Type B pancreatic cell (in vitro differentiated cells): ENCODE results near the gene DACT3. TPM values are rescaled to one million over a fixed set of nuclear protein-coding genes. Genes with fewer than 3 reads are reported as not detected.

ENCODE experiments used
- DNase-seq: peaks from one replicate; pipeline ENCODE4 v3.0.0; 2021; ENCODE audit warnings: mixed read lengths; ENCODE audit not compliant: unreplicated experiment; ENCODE audit errors: extremely low spot score
- H3K27ac Mint-ChIP-seq: 2 replicates; pipeline ENCODE4 v1.8.0; 2021; ENCODE audit warnings: mild to moderate bottlenecking, mixed read lengths
- H3K27me3 Mint-ChIP-seq: 2 replicates; pipeline ENCODE4 v1.8.0; 2021; ENCODE audit warnings: mixed read lengths
- H3K36me3 Mint-ChIP-seq: 2 replicates; pipeline ENCODE4 v1.8.0; 2021; ENCODE audit warnings: mixed read lengths
- H3K4me1 Mint-ChIP-seq: one replicate; pipeline ENCODE4 v1.8.0; 2021; ENCODE audit warnings: mixed read lengths; ENCODE audit not compliant: unreplicated experiment
- H3K4me3 Mint-ChIP-seq: 2 replicates; pipeline ENCODE4 v1.8.0; 2021; ENCODE audit warnings: mild to moderate bottlenecking, mixed read lengths
- H3K9me3 Mint-ChIP-seq: 2 replicates; pipeline ENCODE4 v1.8.0; 2021; ENCODE audit warnings: mixed read lengths
- CTCF ChIP-seq: fragments of 200-600 bp; sonication (generic); conservative IDR thresholded peaks from 2 replicates; pipeline ENCODE4 v1.5.0; 2021; ENCODE audit warnings: antibody characterized with exemption, mild to moderate bottlenecking
- total RNA-seq: library from RNA; stranded (reverse); gene quantifications from 2 replicates; pipeline ENCODE4 v1.2.1, GENCODE V29; 2021; ENCODE audit warnings: low replicate concordance

Gene DACT3
- total RNA-seq, 1 donor from 2014 or later: 24.5 TPM

- Mint-ChIP-seq H3K9me3 (no peaks in the 10 kb centered on the region), H3K27ac (peak overlapping the region; percentile 92), H3K4me3 (peak overlapping the region; percentile 86), H3K4me1 (peaks cover 19% of the 10 kb centered on the region), H3K36me3 (no peaks in the 10 kb centered on the region), H3K27me3 (peaks cover 22% of the 10 kb centered on the region)
- peak; percentile 87 for DNase-seq
- TF ChIP-seq CTCF: peak; percentile 93
These were observed 982 bp upstream of the DACT3 start for GRCh38 chr19:46661735-46662592.

- DNase-seq: peak; percentile 77
These were observed 397 bp downstream of the DACT3 start for GRCh38 chr19:46660551-46661019.

GRCh38 chr19:46660008-46660517 lies 919 bp downstream of the DACT3 start:
- Mint-ChIP-seq H3K9me3 (no peaks in the 10 kb centered on the region), H3K27ac (peak overlapping the region; percentile 57), H3K27me3 (peaks cover 30% of the 10 kb centered on the region)

More at GRCh38 chr19:46660551-46661019, 397 bp downstream of the DACT3 start:
- peak overlapping the region; percentile 95 for H3K4me3 Mint-ChIP-seq
- no peak for TF ChIP-seq CTCF
- no peaks in the 10 kb centered on the region for H3K9me3 Mint-ChIP-seq
- peaks cover 28% of the 10 kb centered on the region for H3K27me3 Mint-ChIP-seq
- H3K27ac Mint-ChIP-seq: no peak overlapping the region
- H3K36me3 Mint-ChIP-seq: peaks cover 4% of the 10 kb centered on the region
- H3K4me1 Mint-ChIP-seq: peaks cover 19% of the 10 kb centered on the region

GRCh38 chr19:46659151-46660007 lies 1.6 kb downstream of the DACT3 start:
- Mint-ChIP-seq H3K4me3 (peak overlapping the region; percentile 95), H3K27ac (peak overlapping the region; percentile 57), H3K36me3 (peaks cover 4% of the 10 kb centered on the region), H3K4me1 (peaks cover 28% of the 10 kb centered on the region), H3K9me3 (no peaks in the 10 kb centered on the region), H3K27me3 (peaks cover 33% of the 10 kb centered on the region)
- peak; percentile 82 for DNase-seq
- TF ChIP-seq CTCF: no peak

More at GRCh38 chr19:46660008-46660517, 919 bp downstream of the DACT3 start:
- Mint-ChIP-seq H3K4me1 (peaks cover 21% of the 10 kb centered on the region), H3K4me3 (peak overlapping the region; percentile 95), H3K36me3 (peaks cover 4% of the 10 kb centered on the region)
- DNase-seq: no peak
- no peak for TF ChIP-seq CTCF

GRCh38 chr19:46656541-46656940 lies 4.4 kb downstream of the DACT3 start:
- Mint-ChIP-seq H3K9me3 (no peaks in the 10 kb centered on the region), H3K27me3 (peaks cover 46% of the 10 kb centered on the region), H3K36me3 (peaks cover 7% of the 10 kb centered on the region), H3K4me1 (peaks cover 26% of the 10 kb centered on the region), H3K4me3 (peak overlapping the region; percentile 39), H3K27ac (no peak overlapping the region)
- TF ChIP-seq CTCF: no peak
- DNase-seq: no peak
